Measurements from ENCODE around the gene RANBP10. TPM values are rescaled to one million over a fixed set of nuclear protein-coding genes. Genes with fewer than 3 reads are reported as not detected.

Gene RANBP10
- total RNA-seq, 1 donor from 2014 or later = 11.4 TPM

DNA sequence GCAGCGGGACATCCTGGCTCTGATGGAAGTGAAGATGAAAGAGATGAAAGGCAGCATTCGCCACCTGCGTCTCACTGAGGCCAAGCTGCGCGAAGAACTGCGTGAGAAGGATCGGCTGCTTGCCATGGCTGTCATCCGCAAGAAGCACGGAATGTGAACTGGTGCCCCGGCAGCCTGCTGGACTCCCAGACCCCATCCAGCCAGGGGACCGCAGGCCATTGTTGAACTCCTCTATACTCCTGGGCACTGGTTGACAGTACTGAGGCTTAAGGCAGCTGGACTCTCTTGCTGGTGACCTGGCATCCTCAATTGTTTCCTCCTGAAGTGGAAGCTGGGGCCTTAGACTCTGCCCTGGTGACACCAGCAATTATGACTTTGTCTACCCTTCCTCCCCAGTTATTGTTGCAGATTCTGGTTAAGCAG is 37.0 kb upstream of the RANBP10 start:
- Histone ChIP-seq H4K20me1 (ENCODE audit: low read depth) (peaks cover 37% of the 10 kb centered on the region), H3K9ac (peak overlapping the region; percentile 44), H3K27me3 (no peaks in the 10 kb centered on the region), H3K4me2 (peak overlapping the region; percentile 91), H3K79me2 (ENCODE audit: low read depth) (peaks cover 47% of the 10 kb centered on the region), H3K4me3 (peak overlapping the region; percentile 96), H3K27ac (no peak overlapping the region), H3K36me3 (no peaks in the 10 kb centered on the region), H3K4me1 (peaks cover 31% of the 10 kb centered on the region), H2AFZ (replicated peaks) (no peak overlapping the region), H3F3A (ENCODE audit: low read depth) (peaks cover 38% of the 10 kb centered on the region), H3K9me3 (ENCODE audit: low read depth) (no peaks in the 10 kb centered on the region)
- Mint-ChIP-seq H3K4me1 (peaks cover 42% of the 10 kb centered on the region), H3K4me3 (peak overlapping the region; percentile 93), H3K9me3 (no peaks in the 10 kb centered on the region), H3K36me3 (peaks cover 2% of the 10 kb centered on the region), H3K27me3 (ENCODE audit: insufficient read depth, low read depth) (no peaks in the 10 kb centered on the region), H3K27ac (peak overlapping the region; percentile 74)
- TF ChIP-seq EZH2 (IDR thresholded peaks at IDR 0.05) = no peak
- TF ChIP-seq, protein P1, sequence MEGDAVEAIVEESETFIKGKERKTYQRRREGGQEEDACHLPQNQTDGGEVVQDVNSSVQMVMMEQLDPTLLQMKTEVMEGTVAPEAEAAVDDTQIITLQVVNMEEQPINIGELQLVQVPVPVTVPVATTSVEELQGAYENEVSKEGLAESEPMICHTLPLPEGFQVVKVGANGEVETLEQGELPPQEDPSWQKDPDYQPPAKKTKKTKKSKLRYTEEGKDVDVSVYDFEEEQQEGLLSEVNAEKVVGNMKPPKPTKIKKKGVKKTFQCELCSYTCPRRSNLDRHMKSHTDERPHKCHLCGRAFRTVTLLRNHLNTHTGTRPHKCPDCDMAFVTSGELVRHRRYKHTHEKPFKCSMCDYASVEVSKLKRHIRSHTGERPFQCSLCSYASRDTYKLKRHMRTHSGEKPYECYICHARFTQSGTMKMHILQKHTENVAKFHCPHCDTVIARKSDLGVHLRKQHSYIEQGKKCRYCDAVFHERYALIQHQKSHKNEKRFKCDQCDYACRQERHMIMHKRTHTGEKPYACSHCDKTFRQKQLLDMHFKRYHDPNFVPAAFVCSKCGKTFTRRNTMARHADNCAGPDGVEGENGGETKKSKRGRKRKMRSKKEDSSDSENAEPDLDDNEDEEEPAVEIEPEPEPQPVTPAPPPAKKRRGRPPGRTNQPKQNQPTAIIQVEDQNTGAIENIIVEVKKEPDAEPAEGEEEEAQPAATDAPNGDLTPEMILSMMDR (IDR thresholded peaks at IDR 0.05) = no peak
- TF ChIP-seq EZH2phosphoT487 (IDR thresholded peaks at IDR 0.05) = no peak
- DNase-seq (ENCODE audit: low spot score) = no peak

DNA sequence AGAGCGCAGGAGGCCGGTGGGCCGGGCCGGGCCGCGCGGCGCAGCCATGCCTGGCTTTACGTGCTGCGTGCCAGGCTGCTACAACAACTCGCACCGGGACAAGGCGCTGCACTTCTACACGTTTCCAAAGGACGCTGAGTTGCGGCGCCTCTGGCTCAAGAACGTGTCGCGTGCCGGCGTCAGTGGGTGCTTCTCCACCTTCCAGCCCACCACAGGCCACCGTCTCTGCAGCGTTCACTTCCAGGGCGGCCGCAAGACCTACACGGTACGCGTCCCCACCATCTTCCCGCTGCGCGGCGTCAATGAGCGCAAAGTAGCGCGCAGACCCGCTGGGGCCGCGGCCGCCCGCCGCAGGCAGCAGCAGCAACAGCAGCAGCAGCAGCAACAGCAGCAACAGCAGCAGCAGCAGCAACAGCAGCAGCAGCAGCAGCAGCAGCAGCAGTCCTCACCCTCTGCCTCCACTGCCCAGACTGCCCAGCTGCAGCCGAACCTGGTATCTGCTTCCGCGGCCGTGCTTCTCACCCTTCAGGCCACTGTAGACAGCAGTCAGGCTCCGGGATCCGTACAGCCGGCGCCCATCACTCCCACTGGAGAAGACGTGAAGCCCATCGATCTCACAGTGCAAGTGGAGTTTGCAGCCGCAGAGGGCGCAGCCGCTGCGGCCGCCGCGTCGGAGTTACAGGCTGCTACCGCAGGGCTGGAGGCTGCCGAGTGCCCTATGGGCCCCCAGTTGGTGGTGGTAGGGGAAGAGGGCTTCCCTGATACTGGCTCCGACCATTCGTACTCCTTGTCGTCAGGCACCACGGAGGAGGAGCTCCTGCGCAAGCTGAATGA is 36.4 kb upstream of the RANBP10 start:
- Histone ChIP-seq H3K4me2 (peak overlapping the region; percentile 91), H4K20me1 (ENCODE audit: low read depth) (peaks cover 31% of the 10 kb centered on the region), H2AFZ (replicated peaks) (peak overlapping the region; percentile 100), H3K79me2 (ENCODE audit: low read depth) (peaks cover 41% of the 10 kb centered on the region), H3K9ac (peak overlapping the region; percentile 44), H3K4me3 (peak overlapping the region; percentile 96), H3K36me3 (no peaks in the 10 kb centered on the region), H3F3A (ENCODE audit: low read depth) (peaks cover 38% of the 10 kb centered on the region), H3K27ac (no peak overlapping the region), H3K9me3 (ENCODE audit: low read depth) (no peaks in the 10 kb centered on the region), H3K4me1 (peaks cover 24% of the 10 kb centered on the region), H3K27me3 (no peaks in the 10 kb centered on the region)
- no peaks in the 10 kb centered on the region for H3K27me3 Mint-ChIP-seq (ENCODE audit: insufficient read depth, low read depth)
- TF ChIP-seq, protein P1 (IDR thresholded peaks at IDR 0.05) = peak; percentile 54
- TF ChIP-seq EZH2 (IDR thresholded peaks at IDR 0.05) = no peak
- peaks cover 37% of the 10 kb centered on the region for H3K4me1 Mint-ChIP-seq
- peak; percentile 83 for DNase-seq (ENCODE audit: low spot score)
- no peaks in the 10 kb centered on the region for H3K9me3 Mint-ChIP-seq
- peak overlapping the region; percentile 74 for H3K27ac Mint-ChIP-seq
- H3K4me3 Mint-ChIP-seq = peak overlapping the region; percentile 93
- no peaks in the 10 kb centered on the region for H3K36me3 Mint-ChIP-seq

DNA sequence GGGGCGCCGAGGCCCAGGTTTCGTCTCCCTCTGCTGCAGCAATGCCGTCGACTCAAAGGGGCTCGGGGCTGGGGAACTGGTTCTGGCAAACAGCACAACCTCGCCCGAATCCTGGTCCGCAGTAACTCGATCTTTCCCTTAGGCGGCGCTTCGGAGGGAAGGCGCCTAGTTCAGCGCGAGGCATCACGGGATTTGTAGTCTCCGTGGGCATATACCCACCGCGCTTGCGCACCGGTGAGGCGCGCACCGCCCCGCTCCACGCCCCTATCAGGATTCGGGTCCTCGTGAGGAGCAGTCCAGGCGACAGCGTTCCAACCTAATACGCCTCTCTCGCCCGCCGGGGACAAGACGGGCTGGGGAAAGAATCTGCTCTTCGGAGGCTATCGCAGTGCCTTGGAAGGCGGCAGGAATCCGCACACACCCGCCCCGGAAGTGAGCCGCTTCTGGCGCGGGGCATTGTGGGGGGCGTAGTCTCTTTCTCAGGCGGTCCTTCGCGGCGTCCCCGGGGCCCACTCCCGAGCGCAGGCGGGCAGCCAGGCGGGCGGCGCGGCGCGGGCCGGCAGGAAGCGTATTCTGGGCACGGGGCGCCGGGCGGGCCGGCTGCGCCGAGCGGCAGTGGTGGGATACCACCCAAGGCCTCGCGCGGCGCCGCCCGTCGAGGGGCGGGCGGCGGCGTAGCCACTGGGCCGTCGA is 35.6 kb upstream of the RANBP10 start, which contains the start of gene THAP11:
THAP11 (plus strand) TSS at position 505 of the 693 bp plus-strand sequence. CDS start 235 bp downstream, outside the sequence.
- peak within 1 kb of the TSS; percentile 97 for H3K27ac Mint-ChIP-seq
- DNase-seq (ENCODE audit: low spot score) = peak; percentile 98
- H3K79me2 ChIP-seq (ENCODE audit: low read depth) = peaks cover 33% of the 10 kb centered on the region
- H3K36me3 Mint-ChIP-seq = no peaks in the 10 kb centered on the region
- H4K20me1 ChIP-seq (ENCODE audit: low read depth) = peaks cover 24% of the 10 kb centered on the region
- peak within 1 kb of the TSS; percentile 93 for H3K4me3 Mint-ChIP-seq
- H3K9me3 ChIP-seq (ENCODE audit: low read depth) = no peaks in the 10 kb centered on the region
- H2AFZ ChIP-seq (replicated peaks) = peak within 1 kb of the TSS; percentile 100
- peak within 1 kb of the TSS; percentile 91 for H3K27ac ChIP-seq
- H3K4me1 Mint-ChIP-seq = peaks cover 35% of the 10 kb centered on the region
- H3K4me1 ChIP-seq = peaks cover 24% of the 10 kb centered on the region
- H3K4me2 ChIP-seq = peak within 1 kb of the TSS; percentile 91
- peaks cover 38% of the 10 kb centered on the region for H3F3A ChIP-seq (ENCODE audit: low read depth)
- peaks cover 3% of the 10 kb centered on the region for H3K27me3 Mint-ChIP-seq (ENCODE audit: insufficient read depth, low read depth)
- H3K4me3 ChIP-seq = peak within 1 kb of the TSS; percentile 96
- TF ChIP-seq EZH2phosphoT487 (IDR thresholded peaks at IDR 0.05) (no peak), EZH2 (IDR thresholded peaks at IDR 0.05) (no peak)
- TF ChIP-seq, protein P1 (IDR thresholded peaks at IDR 0.05) = peak; percentile 71
- no peaks in the 10 kb centered on the region for H3K27me3 ChIP-seq
- no peaks in the 10 kb centered on the region for H3K9me3 Mint-ChIP-seq
- peak within 1 kb of the TSS; percentile 61 for H3K9ac ChIP-seq
- no peaks in the 10 kb centered on the region for H3K36me3 ChIP-seq
